Measurements from ENCODE around the gene BMPER.
"Not testable (repeated sequence)": the region's sequence is repeated elsewhere in the genome, so short reads cannot be mapped to it uniquely, and the experiment has no call there.

BMPER gene

DNA sequence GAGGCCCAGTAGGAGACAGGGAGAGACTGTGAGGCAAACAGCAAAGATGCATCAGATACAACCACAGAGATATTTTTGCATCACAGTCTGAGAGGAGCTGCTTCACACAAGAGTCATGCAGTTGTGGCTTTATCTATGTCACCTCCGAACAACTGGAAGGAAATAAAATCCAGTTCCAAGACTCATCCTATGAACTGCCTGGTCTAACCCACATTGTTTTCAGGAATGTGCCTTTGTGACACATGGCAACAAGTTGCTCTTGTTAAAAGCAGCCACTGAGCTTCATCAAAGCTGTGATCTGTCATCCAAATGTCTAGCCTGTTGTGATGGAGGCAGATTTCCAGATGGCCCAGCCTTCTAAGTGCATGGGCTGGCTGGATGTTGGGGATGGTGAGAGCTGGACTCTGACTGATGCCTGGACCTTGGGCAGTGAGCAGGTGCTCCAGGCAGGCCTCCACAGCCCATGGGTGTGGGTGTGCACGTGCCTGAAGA is 255.0 kb downstream of the BMPER start:
- peak; percentile 99 for DNase-seq (ENCODE audit: low read depth)
- H3K4me3 ChIP-seq (ENCODE audit: low read length): no peak overlapping the region
- TF ChIP-seq, protein P1, sequence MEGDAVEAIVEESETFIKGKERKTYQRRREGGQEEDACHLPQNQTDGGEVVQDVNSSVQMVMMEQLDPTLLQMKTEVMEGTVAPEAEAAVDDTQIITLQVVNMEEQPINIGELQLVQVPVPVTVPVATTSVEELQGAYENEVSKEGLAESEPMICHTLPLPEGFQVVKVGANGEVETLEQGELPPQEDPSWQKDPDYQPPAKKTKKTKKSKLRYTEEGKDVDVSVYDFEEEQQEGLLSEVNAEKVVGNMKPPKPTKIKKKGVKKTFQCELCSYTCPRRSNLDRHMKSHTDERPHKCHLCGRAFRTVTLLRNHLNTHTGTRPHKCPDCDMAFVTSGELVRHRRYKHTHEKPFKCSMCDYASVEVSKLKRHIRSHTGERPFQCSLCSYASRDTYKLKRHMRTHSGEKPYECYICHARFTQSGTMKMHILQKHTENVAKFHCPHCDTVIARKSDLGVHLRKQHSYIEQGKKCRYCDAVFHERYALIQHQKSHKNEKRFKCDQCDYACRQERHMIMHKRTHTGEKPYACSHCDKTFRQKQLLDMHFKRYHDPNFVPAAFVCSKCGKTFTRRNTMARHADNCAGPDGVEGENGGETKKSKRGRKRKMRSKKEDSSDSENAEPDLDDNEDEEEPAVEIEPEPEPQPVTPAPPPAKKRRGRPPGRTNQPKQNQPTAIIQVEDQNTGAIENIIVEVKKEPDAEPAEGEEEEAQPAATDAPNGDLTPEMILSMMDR (conservative IDR thresholded peaks at IDR 0.05; ENCODE audit: low read length): no peak

DNA sequence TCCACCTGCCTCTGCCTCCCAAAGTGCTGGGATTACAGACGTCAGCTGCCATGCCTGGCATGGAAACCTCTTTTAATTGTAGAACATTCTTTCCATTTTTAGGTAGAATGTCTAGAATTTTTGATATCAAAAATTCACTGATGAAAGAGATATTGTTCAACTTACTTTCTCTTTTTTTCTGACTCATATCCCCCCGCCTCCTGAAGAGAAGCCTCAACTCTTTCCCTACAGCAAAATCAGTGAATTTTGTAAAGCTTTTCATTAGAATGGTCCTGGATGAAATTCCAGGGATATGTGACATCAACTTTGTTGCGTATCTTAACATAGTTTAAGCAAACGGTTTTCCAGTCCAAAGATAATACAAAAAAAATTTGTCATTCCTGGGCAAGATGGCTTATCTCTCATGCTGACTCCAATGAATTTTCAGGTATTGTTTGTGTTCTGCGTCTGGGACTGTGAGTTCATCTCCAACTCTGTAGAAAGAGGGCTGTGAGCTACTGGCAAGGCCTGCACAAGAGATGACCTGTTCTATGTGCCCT is 256.8 kb downstream of the BMPER start:
- H3K4me3 ChIP-seq (ENCODE audit: low read length): no peak overlapping the region
- DNase-seq (ENCODE audit: low read depth): no peak
- TF ChIP-seq, protein P1 (conservative IDR thresholded peaks at IDR 0.05; ENCODE audit: low read length): no peak

DNA sequence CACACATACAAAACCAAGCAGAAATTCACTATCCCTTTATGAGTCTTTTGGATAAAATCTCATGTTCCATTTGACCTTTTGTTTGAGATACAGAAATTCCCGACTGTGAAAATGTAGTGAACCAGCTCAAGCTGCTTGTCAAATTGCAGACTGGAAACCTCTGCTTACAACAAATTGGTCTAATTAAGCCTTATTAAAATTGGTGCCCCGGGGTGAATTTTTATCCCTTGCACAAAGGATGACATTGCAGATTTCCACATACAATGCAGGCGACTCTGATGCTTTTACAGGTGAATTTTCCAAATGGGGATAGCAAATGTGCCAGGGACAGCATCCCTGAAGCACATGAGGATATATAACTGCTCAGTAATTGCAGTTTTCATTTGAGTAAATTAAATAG is 257.3 kb downstream of the BMPER start:
- no peak overlapping the region for H3K4me3 ChIP-seq (ENCODE audit: low read length)
- TF ChIP-seq, protein P1 (conservative IDR thresholded peaks at IDR 0.05; ENCODE audit: low read length): no peak
- no peak for DNase-seq (ENCODE audit: low read depth)

DNA sequence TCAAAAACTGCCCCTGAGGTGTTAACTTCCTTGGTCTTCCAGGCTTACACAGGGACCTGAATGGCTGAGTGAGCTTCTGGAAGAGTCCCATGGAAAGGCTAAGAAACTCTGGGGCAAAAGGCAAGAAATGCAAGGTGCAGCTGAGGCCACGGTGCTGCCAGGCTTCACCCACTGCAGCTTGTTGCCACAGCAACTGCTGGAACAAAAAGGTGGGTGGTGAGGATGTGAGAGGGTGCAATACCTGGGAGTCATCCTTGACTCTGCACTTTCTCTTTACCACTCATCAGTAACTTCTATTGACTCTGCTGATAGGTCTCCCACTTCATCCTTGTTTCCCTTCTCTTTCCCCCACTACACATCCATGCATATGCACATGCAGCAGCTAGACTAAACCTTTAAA is 258.6 kb downstream of the BMPER start:
- H3K4me3 ChIP-seq (ENCODE audit: low read length): no peak overlapping the region
- TF ChIP-seq, protein P1 (conservative IDR thresholded peaks at IDR 0.05; ENCODE audit: low read length): no peak
- DNase-seq (ENCODE audit: low read depth): no peak

DNA sequence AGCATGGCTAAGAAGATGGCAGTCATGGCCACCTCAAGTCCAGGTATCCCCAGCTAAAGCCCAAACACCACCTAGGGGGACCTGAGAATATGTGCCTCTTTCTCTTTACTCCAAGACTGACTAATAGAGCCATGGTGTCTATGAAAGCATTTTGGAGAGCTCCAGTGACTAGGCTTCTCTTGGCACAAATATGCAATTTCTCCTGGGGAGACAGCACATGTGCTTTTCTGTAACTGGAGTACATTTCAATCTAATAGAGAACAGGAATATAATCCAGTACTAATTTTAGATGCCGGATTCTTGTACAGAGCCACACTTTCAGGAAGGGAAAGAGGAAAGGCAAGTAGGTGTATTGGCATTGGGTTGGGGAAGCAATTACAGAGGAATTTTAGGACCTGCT is 260.1 kb downstream of the BMPER start:
- peak; percentile 75 for DNase-seq (ENCODE audit: low read depth)
- TF ChIP-seq, protein P1 (conservative IDR thresholded peaks at IDR 0.05; ENCODE audit: low read length): 0 out of 2 replicates have a peak, but pooled peaks have one; percentile 2
- no peak overlapping the region for H3K4me3 ChIP-seq (ENCODE audit: low read length)

DNA sequence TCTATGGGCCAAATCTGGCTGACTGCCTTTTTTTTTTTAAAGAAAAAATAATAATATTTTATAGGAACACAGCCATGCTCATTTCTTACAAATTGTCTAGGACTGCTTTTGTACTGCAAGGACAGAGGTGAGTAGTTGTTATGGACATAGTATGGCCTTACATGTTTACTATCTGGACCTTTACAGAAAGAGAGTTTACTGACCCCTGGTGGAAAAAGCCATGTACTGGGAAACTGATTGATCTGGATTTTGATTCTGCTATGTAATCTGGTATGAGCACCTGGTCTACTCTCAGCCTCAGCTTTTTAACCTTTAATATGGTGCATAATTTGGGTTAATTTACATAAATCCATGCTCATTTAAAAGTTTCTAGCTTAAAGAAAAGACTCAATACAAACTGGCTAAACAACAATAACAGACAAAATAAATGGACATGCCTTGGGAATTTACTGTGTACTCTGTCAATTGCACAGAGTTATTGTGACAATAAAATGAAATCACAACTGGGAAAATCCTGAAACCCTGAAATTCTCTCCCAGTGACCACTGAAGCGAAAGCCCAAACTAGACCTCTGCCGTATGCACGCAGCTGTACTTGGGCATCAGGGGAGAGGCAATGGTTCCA is 260.7 kb downstream of the BMPER start:
- TF ChIP-seq, protein P1 (conservative IDR thresholded peaks at IDR 0.05; ENCODE audit: low read length): peak; percentile 87
- no peak overlapping the region for H3K4me3 ChIP-seq (ENCODE audit: low read length)
- DNase-seq (ENCODE audit: low read depth): peak; percentile 62

DNA sequence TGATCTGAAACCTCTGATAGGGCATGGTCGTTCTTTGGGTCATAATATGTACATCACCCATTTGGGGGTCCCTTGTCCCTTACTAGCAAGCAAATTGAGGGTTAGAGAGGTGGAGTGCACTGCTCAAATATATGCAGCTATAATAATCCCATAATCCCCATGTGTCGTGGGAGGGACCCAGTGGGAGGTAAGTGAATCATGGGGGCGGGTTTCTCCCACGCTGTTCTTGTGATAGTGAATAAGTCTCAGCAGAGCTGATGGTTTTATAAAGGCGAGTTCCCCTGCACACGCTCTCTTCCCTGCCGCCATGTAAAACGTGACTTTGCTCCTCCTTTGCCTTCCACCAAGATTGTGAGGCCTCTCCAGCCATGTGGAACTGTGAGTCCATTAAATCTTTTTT is 262.7 kb downstream of the BMPER start:
- DNase-seq (ENCODE audit: low read depth): no peak
- no peak overlapping the region for H3K4me3 ChIP-seq (ENCODE audit: low read length)

DNA sequence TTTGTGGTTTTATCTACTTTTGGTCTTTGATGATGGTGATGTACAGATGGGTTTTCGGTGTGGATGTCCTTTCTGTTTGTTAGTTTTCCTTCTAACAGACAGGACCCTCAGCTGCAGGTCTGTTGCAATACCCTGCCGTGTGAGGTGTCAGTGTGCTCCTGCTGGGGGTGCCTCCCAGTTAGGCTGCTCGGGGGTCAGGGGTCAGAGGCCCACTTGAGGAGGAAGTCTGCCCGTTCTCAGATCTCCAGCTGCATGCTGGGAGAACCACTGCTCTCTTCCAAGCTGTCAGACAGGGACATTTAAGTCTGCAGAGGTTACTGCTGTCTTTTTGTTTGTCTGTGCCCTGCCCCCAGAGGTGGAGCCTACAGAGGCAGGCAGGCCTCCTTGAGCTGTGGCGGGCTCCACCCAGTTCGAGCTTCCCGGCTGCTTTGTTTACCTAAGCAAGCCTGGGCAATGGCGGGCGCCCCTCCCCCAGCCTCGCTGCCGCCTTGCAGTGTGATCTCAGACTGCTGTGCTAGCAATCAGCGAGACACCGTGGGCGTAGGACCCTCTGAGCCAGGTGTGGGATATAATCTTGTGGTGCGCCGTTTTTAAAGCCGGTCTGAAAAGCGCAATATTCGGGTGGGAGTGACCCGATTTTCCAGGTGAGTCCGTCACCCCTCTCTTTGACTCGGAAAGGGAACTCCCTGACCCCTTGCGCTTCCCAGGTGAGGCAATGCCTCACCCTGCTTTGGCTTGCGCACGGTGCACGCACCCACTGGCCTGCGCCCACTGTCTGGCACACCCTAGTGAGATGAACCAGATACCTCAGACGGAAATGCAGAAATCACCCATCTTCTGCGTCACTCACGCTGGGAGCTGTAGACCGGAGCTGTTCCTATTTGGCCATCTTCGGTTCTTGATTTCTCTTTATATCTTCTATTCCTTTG is 269.6 kb downstream of the BMPER start:
- not testable (repeated sequence) for DNase-seq (ENCODE audit: low read depth); H3K4me3 ChIP-seq (ENCODE audit: low read length)

More for the DNA sequence above, 262.7 kb downstream of the BMPER start:
- TF ChIP-seq, protein P1 (conservative IDR thresholded peaks at IDR 0.05; ENCODE audit: low read length): no peak

All from AG10803 (cell line).